ENCODE data around the gene SMPD4.
"Not testable (repeated sequence)": the region's sequence is repeated elsewhere in the genome, so short reads cannot be mapped to it uniquely, and the experiment has no call there.

Gene SMPD4

DNA sequence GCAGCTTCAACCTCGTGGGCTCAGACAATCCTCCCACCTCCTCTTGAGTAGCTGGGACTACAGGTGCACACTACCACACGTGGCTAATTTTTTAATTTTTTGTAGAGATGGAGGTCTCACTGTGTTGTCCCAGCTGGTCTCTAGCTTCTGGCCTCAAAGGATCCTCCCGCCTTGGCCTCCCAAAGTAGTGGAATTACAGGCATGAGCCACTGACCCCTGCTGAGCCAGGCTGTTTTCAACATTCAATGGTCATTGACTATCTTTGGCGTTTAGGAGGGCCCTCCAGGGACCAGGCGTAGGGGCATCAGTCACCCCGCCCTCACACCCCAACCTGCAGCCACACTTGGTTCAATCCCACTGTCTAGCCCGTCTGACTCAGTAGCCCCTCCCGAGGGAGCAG lies 5.9 kb upstream of the SMPD4 start:
- DNase-seq, result no peak

- DNase-seq, result no peak
Observed at GRCh38 chr2:130186391-130186790, 5.0 kb upstream of the SMPD4 start.

- no peak for DNase-seq
Observed at GRCh38 chr2:130185896-130186295, 4.5 kb upstream of the SMPD4 start.

- DNase-seq, result no peak
Observed at GRCh38 chr2:130185436-130185835, 4.0 kb upstream of the SMPD4 start.

GRCh38 chr2:130183512-130184373 lies 2.3 kb upstream of the SMPD4 start:
- no peak for DNase-seq

DNA sequence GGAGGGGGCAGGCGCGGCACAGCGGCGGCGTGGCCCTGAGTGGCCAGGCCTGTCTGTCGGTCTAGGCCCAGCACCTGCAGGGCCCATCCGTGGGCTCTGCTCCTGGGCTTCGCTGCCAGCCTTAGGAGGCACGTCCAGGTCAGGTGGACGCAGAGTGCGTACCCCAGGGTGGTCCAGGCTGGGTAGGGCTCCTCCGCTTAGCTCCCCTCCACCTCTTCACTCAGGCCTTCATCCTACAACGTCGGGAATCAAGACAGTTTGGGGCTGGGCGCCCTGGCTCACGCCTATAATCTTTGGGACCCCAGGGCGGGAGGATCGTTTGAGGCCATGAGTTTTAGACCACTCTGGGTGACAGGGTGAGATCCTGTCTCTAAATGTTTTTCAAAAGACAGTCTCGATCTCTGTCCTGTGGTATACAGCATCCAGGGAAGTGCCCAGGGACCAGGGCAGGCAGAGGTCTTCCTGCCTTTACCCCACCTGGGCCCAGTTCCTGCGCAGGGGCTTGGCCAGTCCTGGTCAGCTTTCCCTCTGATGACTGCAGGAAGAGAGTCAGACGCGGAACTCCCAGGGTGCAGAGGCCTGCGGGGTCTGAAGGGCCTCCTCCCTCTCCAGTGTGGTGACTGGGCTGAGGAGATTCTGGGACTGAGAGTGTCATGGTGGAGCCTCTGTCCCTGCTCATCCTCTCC lies 1.6 kb upstream of the SMPD4 start:
- not testable (repeated sequence) for DNase-seq

- not testable (repeated sequence) for DNase-seq
Observed at GRCh38 chr2:130181880-130182682, 679 bp upstream of the SMPD4 start, which contains the start of gene MZT2B. Gene MZT2B, plus strand, starts transcription at chr2:130182262. Its CDS starts 21 bp downstream, at chr2:130182283.

GRCh38 chr2:130180404-130181324 lies 738 bp downstream of the SMPD4 start:
- DNase-seq, result not testable (repeated sequence)

- not testable (repeated sequence) for DNase-seq
Observed at GRCh38 chr2:130174866-130175265, 6.5 kb downstream of the SMPD4 start.

- no peak for DNase-seq
Observed at GRCh38 chr2:130169896-130170295, 11.5 kb downstream of the SMPD4 start.

DNA sequence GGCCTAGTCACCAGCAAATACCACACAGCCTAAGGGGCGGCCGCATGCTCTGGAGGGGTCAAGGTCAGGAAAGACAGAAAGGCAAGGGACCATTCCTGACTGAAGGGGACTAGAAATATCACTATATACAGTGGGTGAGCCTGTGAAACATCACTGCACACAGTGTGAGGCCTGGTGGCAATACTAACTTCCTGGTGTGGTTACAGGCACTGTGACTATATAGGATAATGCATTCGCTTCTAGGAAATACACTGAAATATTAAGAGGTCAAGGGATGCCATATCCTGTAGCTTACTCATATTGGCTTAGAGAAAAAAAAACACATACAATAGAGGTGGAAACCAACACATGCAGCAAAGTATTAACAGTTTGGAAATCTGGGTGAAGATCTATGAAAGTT lies 12.2 kb downstream of the SMPD4 start:
- DNase-seq, result not testable (repeated sequence)

- not testable (repeated sequence) for DNase-seq
Observed at GRCh38 chr2:130166611-130167010, 14.8 kb downstream of the SMPD4 start.

DNA sequence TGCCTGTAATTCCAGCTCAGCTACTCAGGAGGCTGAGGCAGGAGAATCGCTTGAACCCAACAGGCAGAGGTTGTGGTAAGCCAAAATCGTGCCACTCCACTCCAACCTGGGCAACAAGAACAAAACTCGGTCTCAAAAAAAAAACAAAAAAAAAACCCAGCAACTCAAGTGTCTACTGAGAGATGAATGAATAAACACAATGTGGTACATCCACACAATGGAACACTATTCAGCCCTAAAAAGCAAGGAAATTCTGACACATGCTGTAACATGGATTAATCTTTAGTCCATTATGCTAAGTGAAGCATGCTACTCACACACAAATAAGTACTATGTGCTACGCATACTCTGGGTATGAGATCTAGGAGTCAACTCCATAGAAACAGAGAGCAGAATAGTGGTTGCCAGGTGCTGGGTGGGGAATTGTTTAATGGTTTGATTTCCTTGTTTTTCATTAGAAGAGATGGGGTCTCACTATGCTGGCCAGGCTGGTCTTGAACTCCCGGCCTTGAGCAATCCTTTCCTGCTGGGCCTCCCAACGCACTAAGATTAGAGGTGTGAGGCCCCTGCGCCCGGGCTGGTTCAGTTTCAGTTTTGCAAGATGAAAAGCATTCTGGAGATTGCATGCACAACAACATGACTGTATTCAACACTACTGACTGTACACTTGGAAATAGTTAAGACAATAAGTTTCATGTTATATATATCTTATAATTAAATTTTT lies 15.9 kb downstream of the SMPD4 start:
- DNase-seq, result no peak

GRCh38 chr2:130162968-130163367 lies 18.4 kb downstream of the SMPD4 start:
- no peak for DNase-seq

DNA sequence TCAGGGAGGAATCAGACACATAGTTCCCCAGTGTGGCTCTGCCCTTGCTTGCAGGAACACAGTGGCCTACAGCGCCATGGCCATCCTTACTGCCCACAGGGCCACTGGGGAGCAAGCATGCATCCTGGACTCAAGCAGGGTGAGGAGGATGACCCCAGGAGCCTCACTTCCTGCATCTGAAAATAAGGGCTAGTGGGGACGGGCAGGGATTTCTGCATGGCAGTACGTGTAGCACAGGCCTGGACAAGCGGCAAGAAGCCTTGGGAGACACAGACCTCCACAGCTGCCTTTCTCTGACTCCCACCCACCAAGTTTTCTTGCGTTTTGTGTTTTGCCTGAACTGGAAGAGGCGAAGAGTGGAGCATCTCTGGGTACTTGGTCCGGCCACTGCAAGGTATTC lies 18.9 kb downstream of the SMPD4 start:
- not testable (repeated sequence) for DNase-seq

- not testable (repeated sequence) for DNase-seq
Observed at GRCh38 chr2:130160838-130161705, 20.3 kb downstream of the SMPD4 start.

GRCh38 chr2:130160131-130160530 lies 21.3 kb downstream of the SMPD4 start:
- DNase-seq, result no peak

- not testable (repeated sequence) for DNase-seq
Observed at GRCh38 chr2:130159376-130159775, 22.0 kb downstream of the SMPD4 start.

GRCh38 chr2:130158631-130159030 lies 22.8 kb downstream of the SMPD4 start:
- DNase-seq, result no peak

DNA sequence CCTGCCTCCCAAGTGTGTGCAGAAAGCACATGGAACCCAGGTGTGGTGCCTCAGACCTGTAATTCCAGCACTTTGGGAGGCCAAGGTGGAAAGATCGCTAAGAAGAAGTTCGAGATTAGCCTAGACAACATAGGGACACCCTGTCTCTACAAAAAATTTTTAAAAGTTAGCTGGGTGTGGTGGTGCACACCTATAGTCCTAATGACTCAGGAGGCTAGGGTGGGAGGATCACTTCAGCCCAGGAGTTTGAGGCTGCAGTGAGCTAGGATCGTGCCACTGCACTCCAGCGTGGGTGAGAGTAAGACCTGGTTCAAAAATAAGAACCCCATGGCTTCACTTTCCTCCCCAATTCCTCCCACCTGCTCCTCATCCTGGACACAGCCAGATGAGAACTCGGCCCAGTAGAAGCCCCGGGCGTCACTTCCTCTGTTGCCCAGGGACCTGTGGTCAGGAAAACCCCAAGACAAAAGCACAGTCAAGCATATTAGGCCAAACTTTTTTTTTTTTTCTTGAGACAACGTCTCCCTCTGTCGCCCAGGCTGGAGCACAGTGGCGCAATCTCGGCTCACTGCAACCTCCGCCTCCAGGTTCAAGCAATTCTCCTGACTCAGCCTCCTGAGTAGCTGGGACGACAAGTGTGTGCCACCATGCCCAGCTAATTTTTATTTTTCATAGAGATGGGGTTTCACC lies 23.4 kb downstream of the SMPD4 start:
- not testable (repeated sequence) for DNase-seq
